SK-N-SH (cell line): ENCODE data around the gene KCNB1. TPM values are rescaled to one million over a fixed set of nuclear protein-coding genes. Genes with fewer than 3 reads are reported as not detected.

Source experiments
- CTCF ChIA-PET: fragments of 300-600, 350-600 bp; formaldehyde crosslinking; extraction: SDS; loops from one replicate; lab custom pipeline; 2021; lab: Yijun Ruan, JAX
- POLR2A ChIA-PET: fragments of 350-600 bp; sonication (Branson Sonifier 250); formaldehyde crosslinking; extraction: SDS; loops from one replicate; lab custom pipeline; 2020; ENCODE audit warnings: antibody characterized with exemption, inconsistent platforms; lab: Yijun Ruan, JAX
- DNase-seq: peaks from one replicate; pipeline ENCODE4 v3.0.0; 2012
- H2AFZ ChIP-seq: fragments of 200-600 bp; sonication (generic); 2 replicates; pipeline ENCODE4 v1.8.1; 2016; ENCODE audit warnings: antibody characterized with exemption, mild to moderate bottlenecking, low read depth
- H3F3A ChIP-seq: fragments of 200-600 bp; sonication (generic); replicated peaks from 2 replicates; pipeline ENCODE3; 2016; ENCODE audit warnings: antibody characterized with exemption, mild to moderate bottlenecking; ENCODE audit not compliant: insufficient read depth
- H3K27ac ChIP-seq, 2 experiments: fragments of 200-500 bp in 1 of 2; fragments of 200-600 bp in 1 of 2; sonication (Bioruptor generic) in 1 of 2; sonication (generic), shearing (Covaris generic) in 1 of 2; 2 replicates each; pipeline versions ENCODE4 v1.5.1 to v1.6.1; 2014 to 2016; ENCODE audit warnings: low read depth in 2 of 2, inconsistent platforms in 1 of 2, low read length in 1 of 2, mild to moderate bottlenecking in 1 of 2, mixed read lengths in 1 of 2
- H3K27me3 ChIP-seq: fragments of 200-600 bp; sonication (generic), shearing (Covaris generic); 2 replicates; pipeline ENCODE4 v1.6.1; 2016; ENCODE audit warnings: mixed run types; ENCODE audit not compliant: insufficient read depth
- H3K36me3 ChIP-seq, 2 experiments: fragments of 200-500 bp in 1 of 2; fragments of 200-600 bp in 1 of 2; sonication (Bioruptor generic) in 1 of 2; sonication (generic) in 1 of 2; replicated peaks in 1 of 2; 2 replicates each; pipeline versions ENCODE3 to v1.5.1; 2014 to 2016; ENCODE audit warnings: low read length in 1 of 2, mild to moderate bottlenecking in 1 of 2; ENCODE audit not compliant: insufficient read depth in 2 of 2, control insufficient read depth in 1 of 2
- H3K4me1 ChIP-seq, 2 experiments: fragments of 200-500 bp in 1 of 2; fragments of 200-600 bp in 1 of 2; sonication (Bioruptor generic) in 1 of 2; sonication (generic), shearing (Covaris generic) in 1 of 2; 2 replicates each; pipeline versions ENCODE4 v1.5.1 to v1.6.1; 2014 to 2016; ENCODE audit warnings: low read depth in 1 of 2, low read length in 1 of 2, mixed run types in 1 of 2; ENCODE audit not compliant: insufficient read depth in 2 of 2, control insufficient read depth in 1 of 2
- H3K4me2 ChIP-seq: fragments of 200-600 bp; sonication (generic), shearing (Covaris generic); 2 replicates; pipeline ENCODE4 v1.6.1; 2017; ENCODE audit warnings: mixed run types
- H3K4me3 ChIP-seq, 2 experiments: fragments of 200-500 bp in 1 of 2; fragments of 200-600 bp in 1 of 2; sonication (Bioruptor generic) in 1 of 2; sonication (generic), shearing (Covaris generic) in 1 of 2; 2 replicates each; pipeline versions ENCODE4 v1.5.1 to v1.8.1; 2014 to 2016; ENCODE audit warnings: low read depth in 2 of 2, inconsistent platforms in 1 of 2, low read length in 1 of 2, mild to moderate bottlenecking in 1 of 2, mixed read lengths in 1 of 2, moderate library complexity in 1 of 2
- H3K79me2 ChIP-seq: fragments of 200-600 bp; sonication (generic); 2 replicates; pipeline ENCODE4 v1.8.1; 2017; ENCODE audit warnings: mild to moderate bottlenecking; ENCODE audit not compliant: insufficient read depth
- H3K9ac ChIP-seq: fragments of 200-600 bp; sonication (generic); 2 replicates; pipeline ENCODE4 v1.6.1; 2017; ENCODE audit warnings: mixed run types
- H3K9me2 ChIP-seq: fragments of 200-600 bp; sonication (generic); 2 replicates; pipeline ENCODE4 v1.6.1; 2017; ENCODE audit warnings: mixed run types
- H3K9me3 ChIP-seq: fragments of 200-600 bp; sonication (generic); 2 replicates; pipeline ENCODE4 v1.6.1; 2017; ENCODE audit warnings: mixed run types, mild to moderate bottlenecking, moderate library complexity
- H4K20me1 ChIP-seq: fragments of 200-600 bp; sonication (generic); 2 replicates; pipeline ENCODE4 v1.6.1; 2017; ENCODE audit warnings: mild to moderate bottlenecking, mixed run types; ENCODE audit not compliant: insufficient read depth
- CHD2 ChIP-seq: fragments of 150-350 bp; IDR thresholded peaks from 2 replicates; pipeline ENCODE4 v1.6.1; 2018; ENCODE audit warnings: low read length; ENCODE audit not compliant: partially characterized antibody
- ELF1 ChIP-seq: IDR thresholded peaks from 2 replicates; pipeline ENCODE4 v1.4.0; 2012
- FOSL2 ChIP-seq: IDR thresholded peaks from 2 replicates; pipeline ENCODE4 v1.4.0; 2012; ENCODE audit warnings: low read depth, mild to moderate bottlenecking, moderate library complexity, borderline replicate concordance
- MEF2A ChIP-seq: IDR thresholded peaks from 2 replicates; pipeline ENCODE4 v1.4.0; 2012; ENCODE audit warnings: low read depth, borderline replicate concordance
- MXI1 ChIP-seq: IDR thresholded peaks from 2 replicates; pipeline ENCODE4 v1.6.1; 2012; ENCODE audit warnings: mild to moderate bottlenecking, low read depth, low read length, improper control_type of control experiment
- NRF1 ChIP-seq: IDR thresholded peaks from 2 replicates; pipeline ENCODE4 v1.6.1; 2012; ENCODE audit warnings: low read depth, mild to moderate bottlenecking, low read length
- RAD21 ChIP-seq: IDR thresholded peaks from 2 replicates; pipeline ENCODE4 v1.6.1; 2012; ENCODE audit warnings: mild to moderate bottlenecking, low read length
- RCOR1 ChIP-seq: fragments of 150-350 bp; IDR thresholded peaks from 2 replicates; pipeline ENCODE4 v1.6.1; 2017; ENCODE audit warnings: antibody characterized with exemption, low read length
- TCF12 ChIP-seq: IDR thresholded peaks from 2 replicates; pipeline ENCODE4 v1.4.0; 2012
- WGBS: methylation state at CpG from one replicate; pipeline ENCODE4 v1.1.6; 2017; ENCODE audit warnings: low lambda C conversion rate; 5-methylcytosine and 5-hydroxymethylcytosine counted together
- polyA plus RNA-seq, 3 experiments: library from polyadenylated mRNA; depleted of rRNA; stranded (reverse); fragments of >200 nt; gene quantifications; 2 replicates each; pipeline ENCODE4 v1.2.3, GENCODE V29; 2012
- TF ChIP-seq, protein P1 (sequence below): IDR thresholded peaks from 2 replicates; pipeline ENCODE4 v1.6.1; 2012; ENCODE audit warnings: mild to moderate bottlenecking, low read depth, low read length, moderate library complexity
- TF ChIP-seq, protein P2 (sequence below): fragments of 150-350 bp; IDR thresholded peaks from 2 replicates; pipeline ENCODE4 v1.6.1; 2016; ENCODE audit warnings: mild to moderate bottlenecking, low read depth, low read length
- TF ChIP-seq, protein P3 (sequence below): IDR thresholded peaks from 2 replicates; pipeline ENCODE4 v1.4.0; 2012; ENCODE audit warnings: low read depth
- TF ChIP-seq, protein P4 (sequence below): fragments of 200-600 bp; sonication (generic); IDR thresholded peaks from 2 replicates; pipeline ENCODE4 v1.6.1; 2017; ENCODE audit warnings: antibody characterized with exemption, mild to moderate bottlenecking, moderate library complexity
- TF ChIP-seq, protein P5 (sequence below): IDR thresholded peaks from 2 replicates; pipeline ENCODE4 v1.4.0; 2012; ENCODE audit warnings: low read depth, borderline replicate concordance
- TF ChIP-seq, protein P6 (sequence below): IDR thresholded peaks from 2 replicates; pipeline ENCODE4; 2012

The KCNB1 gene
- polyA plus RNA-seq, 1 of the 3 experiments (the other 2 are of a cell fraction) = 0.82 TPM

DNA sequence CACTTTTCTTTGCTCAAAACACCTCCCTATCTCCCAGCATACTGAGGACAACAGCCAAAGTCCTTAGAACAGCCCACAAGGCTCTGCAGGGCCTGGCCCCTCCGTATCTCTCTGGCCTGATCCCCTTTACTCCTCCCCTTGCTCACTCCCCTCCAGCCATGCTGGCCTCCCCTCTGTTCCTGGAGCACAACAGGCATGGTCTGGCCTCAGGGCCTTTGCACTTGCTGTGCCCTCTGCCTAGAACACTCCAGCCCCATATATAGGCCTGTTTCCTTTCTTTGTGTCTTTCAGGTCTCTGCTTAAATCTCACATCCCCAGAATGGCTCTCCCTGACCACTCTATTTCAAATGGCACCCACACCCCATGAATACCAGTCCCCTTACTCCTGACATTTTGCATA lies 62.7 kb downstream of the KCNB1 start:
- WGBS = 32% methylated on average over 1 of the region's 1 CpG
- Histone ChIP-seq H3K9ac (no peak overlapping the region), H3K79me2 (no peaks in the 10 kb centered on the region), H2AFZ (no peak overlapping the region), H3F3A (no peaks in the 10 kb centered on the region), H3K4me1 (peaks cover 0 to 11% of the 10 kb centered on the region in 2 experiments; a peak in 2 of 4 replicates), H3K9me3 (no peaks in the 10 kb centered on the region), H3K27me3 (no peaks in the 10 kb centered on the region), H4K20me1 (no peaks in the 10 kb centered on the region), H3K4me2 (no peak overlapping the region), H3K36me3 (no peaks in the 10 kb centered on the region), H3K9me2 (no peaks in the 10 kb centered on the region), H3K4me3 (no peak overlapping the region), H3K27ac (no peak overlapping the region)
- ChIA-PET CTCF (interaction anchor here (1.9 kb wide), 1 partner anchor 86 kb away, joined by 4 read pairs; no protein-coding TSS in a partner anchor), POLR2A (no interaction called here)
- no peak for DNase-seq
- TF ChIP-seq, protein P1, sequence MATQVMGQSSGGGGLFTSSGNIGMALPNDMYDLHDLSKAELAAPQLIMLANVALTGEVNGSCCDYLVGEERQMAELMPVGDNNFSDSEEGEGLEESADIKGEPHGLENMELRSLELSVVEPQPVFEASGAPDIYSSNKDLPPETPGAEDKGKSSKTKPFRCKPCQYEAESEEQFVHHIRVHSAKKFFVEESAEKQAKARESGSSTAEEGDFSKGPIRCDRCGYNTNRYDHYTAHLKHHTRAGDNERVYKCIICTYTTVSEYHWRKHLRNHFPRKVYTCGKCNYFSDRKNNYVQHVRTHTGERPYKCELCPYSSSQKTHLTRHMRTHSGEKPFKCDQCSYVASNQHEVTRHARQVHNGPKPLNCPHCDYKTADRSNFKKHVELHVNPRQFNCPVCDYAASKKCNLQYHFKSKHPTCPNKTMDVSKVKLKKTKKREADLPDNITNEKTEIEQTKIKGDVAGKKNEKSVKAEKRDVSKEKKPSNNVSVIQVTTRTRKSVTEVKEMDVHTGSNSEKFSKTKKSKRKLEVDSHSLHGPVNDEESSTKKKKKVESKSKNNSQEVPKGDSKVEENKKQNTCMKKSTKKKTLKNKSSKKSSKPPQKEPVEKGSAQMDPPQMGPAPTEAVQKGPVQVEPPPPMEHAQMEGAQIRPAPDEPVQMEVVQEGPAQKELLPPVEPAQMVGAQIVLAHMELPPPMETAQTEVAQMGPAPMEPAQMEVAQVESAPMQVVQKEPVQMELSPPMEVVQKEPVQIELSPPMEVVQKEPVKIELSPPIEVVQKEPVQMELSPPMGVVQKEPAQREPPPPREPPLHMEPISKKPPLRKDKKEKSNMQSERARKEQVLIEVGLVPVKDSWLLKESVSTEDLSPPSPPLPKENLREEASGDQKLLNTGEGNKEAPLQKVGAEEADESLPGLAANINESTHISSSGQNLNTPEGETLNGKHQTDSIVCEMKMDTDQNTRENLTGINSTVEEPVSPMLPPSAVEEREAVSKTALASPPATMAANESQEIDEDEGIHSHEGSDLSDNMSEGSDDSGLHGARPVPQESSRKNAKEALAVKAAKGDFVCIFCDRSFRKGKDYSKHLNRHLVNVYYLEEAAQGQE = no peak
- TF ChIP-seq, protein P2, sequence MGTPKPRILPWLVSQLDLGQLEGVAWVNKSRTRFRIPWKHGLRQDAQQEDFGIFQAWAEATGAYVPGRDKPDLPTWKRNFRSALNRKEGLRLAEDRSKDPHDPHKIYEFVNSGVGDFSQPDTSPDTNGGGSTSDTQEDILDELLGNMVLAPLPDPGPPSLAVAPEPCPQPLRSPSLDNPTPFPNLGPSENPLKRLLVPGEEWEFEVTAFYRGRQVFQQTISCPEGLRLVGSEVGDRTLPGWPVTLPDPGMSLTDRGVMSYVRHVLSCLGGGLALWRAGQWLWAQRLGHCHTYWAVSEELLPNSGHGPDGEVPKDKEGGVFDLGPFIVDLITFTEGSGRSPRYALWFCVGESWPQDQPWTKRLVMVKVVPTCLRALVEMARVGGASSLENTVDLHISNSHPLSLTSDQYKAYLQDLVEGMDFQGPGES = no peak
- TF ChIP-seq RAD21 (no peak), MEF2A (no peak)

DNA sequence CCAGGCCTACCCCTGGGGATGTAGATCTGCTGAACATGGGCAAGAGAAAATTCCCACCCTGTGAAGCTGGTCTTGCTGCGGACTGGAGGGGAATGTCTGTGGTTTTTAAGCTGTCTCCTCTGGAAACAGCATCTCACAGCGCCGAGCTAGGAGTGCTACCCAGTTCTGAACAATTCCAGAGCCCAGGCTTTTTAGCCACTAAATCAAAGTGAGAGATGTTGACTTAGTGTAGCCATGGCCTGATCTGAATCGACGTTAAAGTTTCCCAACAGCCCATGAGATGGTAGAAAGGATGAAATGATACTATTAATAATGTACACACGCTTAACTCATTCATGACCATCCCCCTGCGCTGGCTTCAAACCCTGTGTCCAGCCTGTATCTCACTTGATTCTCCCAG lies 63.7 kb downstream of the KCNB1 start:
- TF ChIP-seq TCF12 (no peak), ELF1 (no peak), RCOR1 (no peak), CHD2 (no peak), MXI1 (no peak), RAD21 (no peak), FOSL2 (no peak), NRF1 (no peak)
- TF ChIP-seq, protein P3, sequence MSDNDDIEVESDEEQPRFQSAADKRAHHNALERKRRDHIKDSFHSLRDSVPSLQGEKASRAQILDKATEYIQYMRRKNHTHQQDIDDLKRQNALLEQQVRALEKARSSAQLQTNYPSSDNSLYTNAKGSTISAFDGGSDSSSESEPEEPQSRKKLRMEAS = no peak
- TF ChIP-seq, protein P4, sequence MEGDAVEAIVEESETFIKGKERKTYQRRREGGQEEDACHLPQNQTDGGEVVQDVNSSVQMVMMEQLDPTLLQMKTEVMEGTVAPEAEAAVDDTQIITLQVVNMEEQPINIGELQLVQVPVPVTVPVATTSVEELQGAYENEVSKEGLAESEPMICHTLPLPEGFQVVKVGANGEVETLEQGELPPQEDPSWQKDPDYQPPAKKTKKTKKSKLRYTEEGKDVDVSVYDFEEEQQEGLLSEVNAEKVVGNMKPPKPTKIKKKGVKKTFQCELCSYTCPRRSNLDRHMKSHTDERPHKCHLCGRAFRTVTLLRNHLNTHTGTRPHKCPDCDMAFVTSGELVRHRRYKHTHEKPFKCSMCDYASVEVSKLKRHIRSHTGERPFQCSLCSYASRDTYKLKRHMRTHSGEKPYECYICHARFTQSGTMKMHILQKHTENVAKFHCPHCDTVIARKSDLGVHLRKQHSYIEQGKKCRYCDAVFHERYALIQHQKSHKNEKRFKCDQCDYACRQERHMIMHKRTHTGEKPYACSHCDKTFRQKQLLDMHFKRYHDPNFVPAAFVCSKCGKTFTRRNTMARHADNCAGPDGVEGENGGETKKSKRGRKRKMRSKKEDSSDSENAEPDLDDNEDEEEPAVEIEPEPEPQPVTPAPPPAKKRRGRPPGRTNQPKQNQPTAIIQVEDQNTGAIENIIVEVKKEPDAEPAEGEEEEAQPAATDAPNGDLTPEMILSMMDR = no peak
- TF ChIP-seq, protein P5, sequence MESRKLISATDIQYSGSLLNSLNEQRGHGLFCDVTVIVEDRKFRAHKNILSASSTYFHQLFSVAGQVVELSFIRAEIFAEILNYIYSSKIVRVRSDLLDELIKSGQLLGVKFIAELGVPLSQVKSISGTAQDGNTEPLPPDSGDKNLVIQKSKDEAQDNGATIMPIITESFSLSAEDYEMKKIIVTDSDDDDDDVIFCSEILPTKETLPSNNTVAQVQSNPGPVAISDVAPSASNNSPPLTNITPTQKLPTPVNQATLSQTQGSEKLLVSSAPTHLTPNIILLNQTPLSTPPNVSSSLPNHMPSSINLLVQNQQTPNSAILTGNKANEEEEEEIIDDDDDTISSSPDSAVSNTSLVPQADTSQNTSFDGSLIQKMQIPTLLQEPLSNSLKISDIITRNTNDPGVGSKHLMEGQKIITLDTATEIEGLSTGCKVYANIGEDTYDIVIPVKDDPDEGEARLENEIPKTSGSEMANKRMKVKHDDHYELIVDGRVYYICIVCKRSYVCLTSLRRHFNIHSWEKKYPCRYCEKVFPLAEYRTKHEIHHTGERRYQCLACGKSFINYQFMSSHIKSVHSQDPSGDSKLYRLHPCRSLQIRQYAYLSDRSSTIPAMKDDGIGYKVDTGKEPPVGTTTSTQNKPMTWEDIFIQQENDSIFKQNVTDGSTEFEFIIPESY = no peak
- TF ChIP-seq, protein P6, sequence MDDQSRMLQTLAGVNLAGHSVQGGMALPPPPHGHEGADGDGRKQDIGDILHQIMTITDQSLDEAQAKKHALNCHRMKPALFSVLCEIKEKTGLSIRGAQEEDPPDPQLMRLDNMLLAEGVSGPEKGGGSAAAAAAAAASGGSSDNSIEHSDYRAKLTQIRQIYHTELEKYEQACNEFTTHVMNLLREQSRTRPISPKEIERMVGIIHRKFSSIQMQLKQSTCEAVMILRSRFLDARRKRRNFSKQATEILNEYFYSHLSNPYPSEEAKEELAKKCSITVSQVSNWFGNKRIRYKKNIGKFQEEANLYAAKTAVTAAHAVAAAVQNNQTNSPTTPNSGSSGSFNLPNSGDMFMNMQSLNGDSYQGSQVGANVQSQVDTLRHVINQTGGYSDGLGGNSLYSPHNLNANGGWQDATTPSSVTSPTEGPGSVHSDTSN = no peak
- no peaks in the 10 kb centered on the region for H3K79me2 ChIP-seq
- CTCF ChIA-PET = interaction anchor here (1.9 kb wide), 1 partner anchor 85 kb away, joined by 4 read pairs; no protein-coding TSS in a partner anchor
- H3K36me3 ChIP-seq = no peaks in the 10 kb centered on the region
- no peak for DNase-seq
- no peak overlapping the region for H3K9ac ChIP-seq
- H3K27me3 ChIP-seq = peaks cover 1% of the 10 kb centered on the region; the same call in 1 of the 2 replicates
- H3K4me2 ChIP-seq = no peak overlapping the region
- no peak overlapping the region for H2AFZ ChIP-seq
- no peak overlapping the region for H3K27ac ChIP-seq
- peaks cover 0 to 7% of the 10 kb centered on the region in 2 experiments; a peak in 1 of 4 replicates for H3K4me1 ChIP-seq
- no peaks in the 10 kb centered on the region for H4K20me1 ChIP-seq
- H3K4me3 ChIP-seq = no peak overlapping the region
- H3K9me3 ChIP-seq = no peaks in the 10 kb centered on the region
- H3K9me2 ChIP-seq = no peaks in the 10 kb centered on the region
- WGBS = 80% methylated on average over 7 of the region's 7 CpGs
- no peaks in the 10 kb centered on the region for H3F3A ChIP-seq
- POLR2A ChIA-PET = no interaction called here
